GM18858 (cell line): ENCODE results near the gene KRAS.

Experiments
- ATAC-seq: cut with Tn5 transposase; IDR thresholded peaks from one replicate; pipeline ENCODE4 v1.9.1; 2021; ENCODE audit not compliant: unreplicated experiment

The KRAS gene

DNA sequence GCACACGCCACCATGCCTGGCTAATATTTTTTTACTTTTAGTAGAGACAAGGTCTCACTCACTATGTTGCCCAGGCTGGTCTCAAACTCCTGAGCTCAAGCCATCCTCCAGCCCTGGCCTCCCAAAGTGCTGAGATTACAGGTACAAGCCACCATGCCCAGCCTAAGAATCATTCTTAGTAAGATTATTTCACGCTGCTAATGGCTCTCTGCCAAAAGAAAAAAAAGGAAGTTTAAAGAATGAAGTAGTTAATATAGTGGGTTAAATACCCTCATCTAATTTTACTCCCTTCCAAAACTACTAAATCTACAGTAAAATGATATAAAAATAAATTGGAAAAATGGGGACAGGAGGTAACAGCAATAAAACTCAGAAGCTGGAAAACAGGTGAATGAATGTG lies 53.1 kb downstream of the KRAS start:
- no peak for ATAC-seq

DNA sequence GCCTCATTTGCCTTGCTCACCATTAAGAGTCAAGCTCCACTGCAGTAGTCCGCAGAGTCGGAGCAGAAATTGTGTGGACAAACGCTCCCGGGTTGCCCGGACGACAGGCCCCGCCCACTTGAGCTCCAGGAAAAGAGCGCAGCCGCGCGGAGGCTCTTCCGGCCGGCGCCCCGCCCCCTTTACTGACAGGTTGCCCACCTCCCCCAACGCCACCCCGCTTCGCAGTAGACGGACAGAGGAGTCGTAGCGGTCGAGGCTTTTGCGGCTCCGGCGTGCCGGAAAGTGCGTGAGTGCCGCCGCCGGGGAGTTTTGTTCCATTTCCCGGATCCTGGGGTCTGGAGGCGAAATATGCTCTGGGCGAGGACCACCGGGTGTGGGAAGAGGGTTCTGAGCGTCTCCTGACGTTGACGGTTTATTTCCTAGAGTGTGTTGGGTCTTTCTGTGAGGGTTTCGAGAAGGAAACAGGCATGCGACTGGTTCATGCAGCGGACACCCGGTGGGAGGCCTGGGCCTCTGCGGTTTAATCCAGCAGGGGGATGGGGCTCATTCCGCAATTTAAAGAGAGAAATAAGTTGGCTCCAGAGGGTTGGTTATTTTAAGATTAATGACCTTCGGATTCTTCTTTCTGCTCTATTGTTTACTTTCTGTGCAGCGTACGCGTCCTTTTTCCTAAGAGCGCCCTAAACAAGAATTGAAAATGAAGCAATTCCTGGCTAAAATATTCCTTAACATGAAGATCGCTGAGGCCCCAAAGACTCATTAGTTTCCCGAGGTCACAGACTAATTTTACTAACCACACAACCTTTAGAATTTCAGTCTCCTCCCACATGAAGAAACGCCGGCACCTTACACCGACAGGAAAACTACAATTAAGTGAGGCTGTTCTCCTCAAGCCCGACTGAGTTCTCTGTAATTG lies 55.4 kb downstream of the KRAS start, which contains the start of the genes DNAI7 and ETFRF1:
Gene DNAI7 (minus strand): TSS at position 105 of the 916 bp plus-strand sequence. CDS start 82 bp downstream, at position 23.
Gene ETFRF1 (plus strand): TSS at position 182 of the 916 bp plus-strand sequence. CDS start 8,720 bp downstream, outside the sequence.
- peak; percentile 85 for ATAC-seq

- no peak for ATAC-seq
Measured at GRCh38 chr12:25194722-25195055, 56.0 kb downstream of the KRAS start.

DNA sequence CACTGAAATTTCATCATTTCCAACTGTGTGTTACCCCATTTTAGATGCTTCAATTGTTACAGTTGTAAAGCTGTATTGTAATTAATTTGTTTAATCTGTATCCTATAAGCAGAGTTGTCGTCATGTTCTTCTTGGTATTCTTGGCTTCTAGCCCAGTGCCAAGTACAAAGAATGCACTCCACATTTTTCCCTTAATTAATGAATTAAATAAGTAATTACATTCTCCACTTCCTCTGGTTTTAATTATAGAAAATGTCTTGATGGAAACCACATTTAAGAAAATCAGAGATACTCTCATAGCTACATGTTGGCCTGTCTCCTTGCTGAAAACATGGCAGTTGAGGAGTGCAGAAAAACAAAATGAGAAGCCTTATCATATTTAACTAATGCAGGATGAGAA lies 56.5 kb downstream of the KRAS start:
- no peak for ATAC-seq

GRCh38 chr12:25190793-25191192 lies 59.9 kb downstream of the KRAS start:
- ATAC-seq, result no peak

- no peak for ATAC-seq
Measured at GRCh38 chr12:25189656-25190055, 61.1 kb downstream of the KRAS start.

DNA sequence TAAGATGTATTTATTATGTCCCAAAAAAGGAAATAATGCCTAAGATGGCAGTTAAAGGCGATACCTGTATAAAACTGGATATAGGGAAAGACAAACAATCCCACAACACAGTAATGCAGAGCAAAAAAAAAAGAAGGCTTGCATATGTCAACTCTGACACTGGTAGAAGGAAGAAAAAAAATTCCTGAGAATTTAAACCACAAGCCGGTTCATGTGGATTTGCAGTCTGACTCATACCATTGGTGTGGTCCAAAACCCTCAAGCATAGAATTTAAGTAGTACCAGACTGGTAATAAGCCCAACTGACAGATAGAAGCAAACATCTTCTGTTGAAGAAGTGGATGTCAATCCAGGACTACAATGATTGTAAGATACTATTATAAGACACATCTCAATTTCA lies 62.9 kb downstream of the KRAS start:
- ATAC-seq, result no peak

- peak; percentile 77 for ATAC-seq
Measured at GRCh38 chr12:25186788-25187402, 63.8 kb downstream of the KRAS start.

DNA sequence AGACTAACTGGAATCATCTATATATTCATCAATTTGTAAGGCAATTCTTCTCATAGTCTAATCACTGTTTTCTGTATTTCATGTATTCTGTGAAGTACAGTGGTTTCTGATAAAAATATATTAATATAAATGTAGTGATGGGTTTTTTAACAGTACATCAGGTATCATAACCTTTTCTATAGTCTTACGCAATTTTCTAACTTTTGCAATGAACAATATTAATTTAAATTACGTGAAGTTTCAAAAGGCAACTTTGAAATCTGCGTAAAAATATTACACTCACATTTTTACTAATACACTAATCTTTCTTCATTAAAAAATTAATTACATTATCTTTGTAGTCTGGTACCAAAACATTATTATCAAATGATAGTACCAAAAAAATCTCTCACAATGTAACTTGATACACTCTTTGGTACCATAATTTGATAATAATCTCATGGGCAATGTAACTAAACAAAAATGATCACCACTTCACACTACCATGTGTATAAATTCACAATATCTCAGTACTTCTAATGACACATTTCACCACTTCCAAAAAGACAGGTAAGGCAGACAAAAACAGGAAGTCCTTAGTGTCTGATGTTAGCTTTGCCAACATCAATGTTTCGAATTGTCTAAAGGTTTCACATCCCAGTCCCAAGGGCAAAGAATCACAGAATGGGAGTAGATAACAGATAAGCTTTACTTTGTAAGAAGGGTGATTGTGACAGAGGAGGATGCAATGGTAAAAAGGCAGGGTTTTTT lies 64.5 kb downstream of the KRAS start:
- ATAC-seq, result no peak

GRCh38 chr12:25184132-25184531 lies 66.6 kb downstream of the KRAS start:
- ATAC-seq, result no peak

DNA sequence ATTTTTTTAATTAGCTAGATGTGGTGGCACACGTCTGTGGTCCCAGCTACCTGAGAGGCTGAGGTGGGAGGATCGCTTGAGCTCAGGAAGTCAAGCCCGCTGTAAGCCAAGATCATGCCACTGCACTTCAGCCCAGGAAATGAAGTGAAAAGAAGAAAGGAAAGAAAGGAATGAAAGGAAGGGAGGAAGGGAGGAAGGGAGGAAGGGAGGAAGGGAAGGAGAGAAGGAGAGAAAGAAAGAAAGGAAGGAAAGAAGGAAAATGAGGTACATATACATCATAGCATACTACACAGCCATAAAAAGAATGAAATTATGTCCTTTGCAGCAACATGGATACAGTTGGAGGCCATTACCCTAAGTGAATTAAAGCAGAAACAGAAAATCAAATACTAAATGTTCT lies 68.0 kb downstream of the KRAS start:
- no peak for ATAC-seq

DNA sequence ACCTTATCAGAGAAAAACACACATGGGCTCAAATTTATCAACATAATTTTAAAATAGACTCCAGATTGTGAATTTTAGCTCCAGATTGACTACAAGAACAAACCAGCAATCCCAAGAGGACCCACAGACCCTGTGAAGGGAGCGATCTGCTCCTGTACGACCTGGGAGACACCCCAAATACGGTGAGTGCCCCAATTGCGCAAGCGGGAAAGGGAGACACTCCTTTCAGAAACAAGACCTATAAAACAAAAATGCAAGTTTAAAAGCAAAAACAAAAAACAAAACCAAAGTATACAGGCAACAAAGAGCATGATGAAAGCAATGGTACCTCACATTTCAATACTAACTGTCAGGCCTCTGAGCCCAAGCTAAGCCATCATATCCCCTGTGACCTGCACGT lies 87.9 kb downstream of the KRAS start:
- ATAC-seq, result no peak

- no peak for ATAC-seq
Measured at GRCh38 chr12:25156061-25156460, 94.7 kb downstream of the KRAS start.

- ATAC-seq, result peak; percentile 41
Measured at GRCh38 chr12:25155022-25155576, 95.6 kb downstream of the KRAS start.
